HG03521 (cell line): ENCODE results near the gene POLE.
"Not testable (repeated sequence)": the region's sequence is repeated elsewhere in the genome, so short reads cannot be mapped to it uniquely, and the experiment has no call there.

ENCODE experiments used
- ATAC-seq: cut with Tn5 transposase; IDR thresholded peaks from one replicate; pipeline ENCODE4 v1.9.1; 2021; ENCODE audit warnings: mild to moderate bottlenecking, moderate library complexity; ENCODE audit not compliant: unreplicated experiment

POLE gene

GRCh38 chr12:132719141-132719953, 32.2 kb upstream of the POLE start:
- ATAC-seq = no peak

GRCh38 chr12:132718644-132719043, 31.5 kb upstream of the POLE start:
- ATAC-seq = no peak

DNA sequence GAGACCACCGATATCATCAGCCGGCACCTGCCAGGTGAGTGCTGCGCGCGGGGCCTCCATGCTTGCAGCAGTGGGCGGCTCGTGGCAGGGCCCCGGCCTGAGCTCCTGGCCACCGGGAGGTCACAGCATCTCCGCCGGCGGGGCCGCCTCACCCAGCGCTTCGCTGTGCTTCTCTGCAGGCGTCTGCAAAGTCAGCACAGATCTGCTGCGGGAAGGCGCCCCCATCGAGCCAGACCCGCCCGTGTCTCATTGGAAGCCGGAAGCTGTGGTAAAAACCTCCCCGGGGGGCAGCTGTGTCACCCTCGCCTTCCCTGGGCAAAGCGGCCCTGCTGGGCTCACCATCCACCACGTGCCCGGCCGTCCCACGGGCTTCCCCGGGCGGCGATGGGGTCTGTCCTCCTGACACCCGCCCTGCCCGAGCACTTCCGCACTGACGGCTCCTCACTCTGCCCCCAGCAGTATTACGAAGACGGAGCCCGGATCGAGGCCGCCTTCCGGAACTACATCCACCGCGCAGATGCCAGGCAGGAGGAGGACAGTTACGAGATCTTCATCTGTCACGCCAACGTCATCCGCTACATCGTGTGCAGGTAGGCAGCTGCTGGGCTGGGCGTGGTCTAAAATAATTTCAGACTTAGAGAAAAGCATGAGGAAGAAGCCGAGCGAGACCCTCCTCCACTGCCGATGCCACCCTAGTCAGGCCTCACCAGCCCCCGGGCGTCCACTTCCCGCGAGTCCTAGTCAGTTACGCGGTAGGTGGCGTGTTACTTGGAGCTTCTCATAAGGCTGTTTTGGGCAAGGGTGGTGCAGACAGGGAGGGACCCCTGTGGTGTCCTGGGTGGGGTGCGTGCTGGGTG, 30.6 kb upstream of the POLE start:
- no peak for ATAC-seq

DNA sequence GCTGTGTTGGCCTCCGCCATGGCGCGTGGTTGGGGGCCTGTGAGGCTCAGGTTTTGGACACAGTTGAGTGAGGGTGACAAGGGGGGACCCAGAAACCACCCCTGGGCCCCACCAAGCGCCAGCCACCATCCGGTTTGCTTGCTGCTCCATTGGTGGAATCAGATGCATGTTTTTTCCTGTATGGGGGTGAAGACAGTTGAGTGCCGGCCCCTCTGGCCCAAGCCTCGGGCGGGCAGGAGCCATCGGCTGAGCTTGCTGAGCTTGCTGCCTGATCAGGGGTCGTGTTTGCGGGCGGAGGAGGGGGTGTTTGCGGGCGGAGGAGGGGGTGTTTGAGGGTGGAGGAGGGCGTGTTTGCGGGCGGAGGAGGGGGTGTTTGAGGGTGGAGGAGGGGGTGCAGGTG, 29.9 kb upstream of the POLE start:
- no peak for ATAC-seq

- ATAC-seq = no peak
Measured at GRCh38 chr12:132716356-132716755, 29.2 kb upstream of the POLE start.

- no peak for ATAC-seq
Measured at GRCh38 chr12:132715874-132716273, 28.7 kb upstream of the POLE start.

DNA sequence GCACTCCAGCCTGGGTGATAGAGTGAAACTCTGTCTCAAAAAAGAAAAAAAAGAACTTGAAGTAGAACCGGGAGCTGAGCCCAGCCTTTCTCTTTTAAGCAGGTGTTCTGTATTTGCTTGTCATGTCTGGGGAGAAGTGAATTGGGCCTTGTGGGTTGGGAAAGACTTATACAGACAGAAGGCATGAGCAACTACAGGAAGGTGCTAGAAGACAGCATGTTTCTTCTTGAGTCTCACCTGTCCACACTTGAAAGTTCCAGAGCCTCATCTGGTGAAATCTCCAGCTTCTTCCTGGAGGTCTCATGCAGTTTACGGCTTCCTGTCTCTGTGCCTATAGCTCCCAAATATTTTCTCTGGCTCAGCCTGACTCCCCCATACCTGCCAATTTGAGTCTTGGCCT, 26.0 kb upstream of the POLE start:
- no peak for ATAC-seq

DNA sequence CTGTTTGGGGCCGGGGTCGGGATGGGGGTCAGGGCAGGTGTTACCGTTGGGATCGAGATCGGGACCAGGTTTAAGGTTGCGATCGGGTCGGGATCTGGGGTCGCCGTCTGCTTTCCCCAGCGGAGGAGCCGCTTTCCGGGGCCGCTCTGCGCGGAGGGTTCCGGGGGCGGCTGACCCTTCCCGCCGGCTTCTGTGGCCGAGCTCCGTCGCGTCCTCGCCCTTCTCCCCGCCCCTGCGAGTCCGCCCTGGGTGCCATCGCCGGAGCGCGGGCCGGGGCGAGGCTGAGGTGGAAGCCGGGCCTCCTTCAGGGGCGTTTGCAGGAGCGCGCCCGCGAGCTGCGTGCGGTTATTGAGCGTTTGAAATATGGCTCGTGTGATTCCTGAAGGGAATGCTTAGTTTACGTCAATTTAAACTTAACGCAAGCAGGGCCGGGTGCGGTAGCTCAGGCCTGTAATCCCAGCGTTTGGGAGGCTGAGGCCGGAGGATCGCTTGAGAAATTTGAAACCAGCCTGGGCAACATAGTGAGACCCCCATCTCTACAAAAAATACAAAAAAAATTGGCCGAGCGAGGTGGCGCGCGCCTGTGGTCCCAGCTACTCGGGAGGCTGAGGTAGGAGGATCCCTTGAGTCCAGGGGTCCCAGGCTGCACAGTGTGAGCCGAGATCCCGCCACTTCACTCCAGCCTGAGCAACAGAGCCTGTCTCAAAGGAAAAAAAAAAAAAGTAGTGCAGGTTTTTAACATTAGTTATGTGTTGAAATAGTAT, 24.1 kb upstream of the POLE start:
- ATAC-seq = peak; percentile 9

DNA sequence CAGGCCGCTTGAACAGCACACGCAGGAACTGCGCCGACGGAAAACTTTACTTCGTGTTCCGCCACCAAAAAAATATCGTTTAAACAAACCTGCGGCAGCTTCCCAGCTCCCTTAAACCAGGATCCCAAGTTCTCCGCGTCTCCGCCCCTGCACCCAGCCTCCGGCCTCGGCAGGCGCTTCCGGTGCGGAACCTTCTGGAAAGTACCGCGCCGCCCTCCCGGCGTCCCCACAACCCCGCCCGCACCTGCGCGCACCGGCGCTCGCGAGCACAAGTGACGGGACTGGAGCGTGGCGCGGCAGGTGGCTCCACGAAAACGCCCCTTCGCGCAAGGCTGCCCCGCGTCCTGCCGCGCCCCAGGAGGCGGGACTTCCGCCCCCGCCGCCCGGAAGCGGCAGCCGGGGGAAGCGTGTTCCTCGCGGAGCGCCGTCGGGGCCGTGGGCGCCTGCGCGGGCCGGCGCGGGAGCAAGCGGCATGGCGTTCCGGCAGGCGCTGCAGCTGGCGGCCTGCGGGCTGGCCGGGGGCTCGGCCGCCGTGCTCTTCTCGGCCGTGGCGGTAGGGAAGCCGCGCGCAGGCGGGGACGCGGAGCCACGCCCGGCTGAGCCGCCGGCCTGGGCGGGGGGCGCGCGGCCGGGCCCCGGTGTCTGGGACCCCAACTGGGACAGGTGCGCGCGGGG, 23.4 kb upstream of the POLE start, which contains the start of gene PGAM5:
Gene PGAM5, plus strand, starts transcription at position 438 of the 675 bp plus-strand sequence. Its CDS starts 35 bp downstream, at position 473.
- peak; percentile 89 for ATAC-seq

GRCh38 chr12:132710043-132710404, 22.9 kb upstream of the POLE start:
- peak; percentile 20 for ATAC-seq

GRCh38 chr12:132708150-132708549, 21.0 kb upstream of the POLE start:
- no peak for ATAC-seq

GRCh38 chr12:132707241-132707640, 20.1 kb upstream of the POLE start:
- no peak for ATAC-seq

- ATAC-seq = no peak
Measured at GRCh38 chr12:132703641-132704040, 16.5 kb upstream of the POLE start.

DNA sequence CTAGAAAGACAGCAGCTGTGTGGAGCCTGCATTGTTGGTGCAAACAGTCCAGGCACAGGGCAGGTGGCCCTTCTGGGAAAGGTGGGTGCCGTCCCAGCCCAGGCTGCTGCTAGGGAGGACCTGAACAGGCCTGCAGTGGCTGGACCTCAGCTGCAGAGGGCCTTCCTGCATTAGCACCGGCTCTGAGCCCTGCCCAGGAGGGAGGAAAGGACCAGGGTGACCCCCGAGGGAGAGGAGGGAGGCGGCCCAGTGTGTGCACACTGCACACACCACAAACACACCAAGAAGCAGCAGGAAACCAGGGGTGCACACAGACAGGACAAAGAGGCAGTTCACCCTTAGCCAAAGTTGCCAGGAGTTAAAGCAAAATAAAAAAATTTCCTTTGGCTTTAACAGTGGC, 15.5 kb upstream of the POLE start:
- no peak for ATAC-seq

GRCh38 chr12:132700212-132700822, 13.2 kb upstream of the POLE start:
- no peak for ATAC-seq

DNA sequence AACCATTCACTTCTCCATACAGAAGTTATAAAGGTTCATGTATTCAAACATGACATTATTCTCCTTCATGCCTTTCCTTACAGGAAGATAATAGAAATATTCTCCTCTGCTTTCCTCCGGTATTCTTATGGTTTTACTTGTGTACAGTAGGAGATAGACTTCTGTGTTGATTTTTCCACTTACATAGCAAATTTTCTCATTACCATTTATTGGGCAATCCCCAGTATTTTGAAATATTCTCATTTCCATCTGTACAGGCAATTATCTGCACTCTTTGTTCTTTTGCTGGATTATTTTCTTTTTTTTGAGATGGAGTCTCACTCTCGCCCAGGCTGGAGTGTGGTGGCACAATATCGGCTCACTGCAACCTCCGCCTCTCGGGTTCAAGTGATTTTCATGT, 11.2 kb upstream of the POLE start:
- ATAC-seq = no peak

DNA sequence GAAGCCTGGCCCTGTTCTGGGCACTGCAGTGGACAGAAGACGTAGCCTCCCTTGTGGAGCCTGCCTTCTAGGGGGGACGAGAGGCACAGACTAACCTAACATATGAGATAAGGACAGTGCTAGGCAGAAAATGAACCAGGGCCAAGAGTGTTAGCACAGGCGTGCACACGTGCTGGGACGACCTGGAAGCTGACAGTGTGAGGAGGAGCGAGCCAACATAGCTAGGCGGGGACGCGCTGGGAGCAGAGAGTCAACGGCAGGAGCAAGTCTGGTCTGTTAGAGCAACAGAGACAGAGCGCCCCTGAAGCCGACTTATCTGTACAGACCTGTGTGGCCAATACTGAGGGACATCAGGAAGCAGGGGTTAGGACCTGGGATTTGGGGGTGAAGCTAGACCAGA, 8.3 kb upstream of the POLE start:
- ATAC-seq = no peak

- ATAC-seq = not testable (repeated sequence)
Measured at GRCh38 chr12:132694888-132695287, 7.7 kb upstream of the POLE start.

DNA sequence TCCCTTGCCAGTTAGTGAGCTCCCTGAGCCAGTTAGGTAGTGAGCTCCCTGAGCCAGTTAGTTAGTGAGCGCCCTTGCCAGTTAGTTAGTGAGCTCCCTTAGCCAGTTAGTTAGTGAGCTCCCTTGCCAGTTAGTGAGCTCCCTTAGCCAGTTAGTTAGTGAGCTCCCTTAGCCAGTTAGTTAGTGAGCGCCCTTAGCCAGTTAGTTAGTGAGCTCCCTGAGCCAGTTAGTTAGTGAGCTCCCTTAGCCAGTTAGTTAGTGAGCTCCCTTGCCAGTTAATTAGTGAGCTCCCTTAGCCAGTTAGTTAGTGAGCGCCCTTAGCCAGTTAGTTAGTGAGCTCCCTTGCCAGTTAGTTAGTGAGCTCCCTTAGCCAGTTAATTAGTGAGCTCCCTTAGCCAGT, 4.9 kb upstream of the POLE start:
- ATAC-seq = not testable (repeated sequence)

- ATAC-seq = no peak
Measured at GRCh38 chr12:132690112-132690511, 3.0 kb upstream of the POLE start.
